GM19372 (cell line): ENCODE results near the gene ESYT3.
"Not testable (repeated sequence)": the region's sequence is repeated elsewhere in the genome, so short reads cannot be mapped to it uniquely, and the experiment has no call there.

Experiments
- ATAC-seq: cut with Tn5 transposase; IDR thresholded peaks from one replicate; pipeline ENCODE4 v1.9.1; 2021; ENCODE audit warnings: mild to moderate bottlenecking, low read depth, moderate library complexity; ENCODE audit not compliant: unreplicated experiment

ESYT3 gene

DNA sequence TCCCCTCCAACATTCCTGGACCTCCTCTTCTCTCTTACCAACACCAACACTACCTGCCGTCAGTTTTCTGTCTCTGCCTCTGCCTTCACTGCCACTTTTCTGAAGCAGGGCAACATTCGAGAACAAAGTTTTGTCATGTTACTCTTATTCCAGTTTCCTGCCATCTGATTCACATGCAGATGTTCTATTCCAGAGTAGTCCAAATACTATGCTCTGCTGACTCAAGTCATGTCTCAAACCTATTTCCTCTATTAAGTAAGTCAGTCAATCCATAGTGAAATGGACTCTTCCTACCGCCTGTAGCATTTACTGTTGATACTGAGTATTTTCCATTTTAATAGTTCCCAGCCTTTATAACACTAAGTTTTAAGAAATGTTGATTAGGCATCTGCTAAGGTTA is 43.4 kb downstream of the ESYT3 start:
- ATAC-seq = no peak

DNA sequence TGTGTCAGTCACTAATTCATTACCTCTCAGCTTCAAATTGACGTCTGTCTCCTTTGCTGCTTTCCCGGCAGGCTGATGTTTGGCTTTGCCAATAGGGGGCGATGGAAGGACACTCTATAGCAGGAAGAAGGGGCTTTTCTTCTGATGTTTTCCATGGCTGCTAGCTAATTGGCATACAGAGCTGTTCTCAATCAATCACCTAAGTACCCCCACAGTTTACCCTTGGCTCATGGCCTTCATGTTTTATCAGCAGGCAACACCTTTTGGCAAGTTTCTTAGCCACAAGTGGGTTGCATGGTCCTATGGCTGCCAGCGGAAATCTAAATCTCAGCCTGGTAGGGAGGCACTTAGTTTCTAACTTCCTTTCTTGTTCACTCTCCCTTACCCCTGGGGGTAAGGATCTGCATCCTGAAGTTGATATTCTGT is 45.0 kb downstream of the ESYT3 start:
- ATAC-seq = no peak

DNA sequence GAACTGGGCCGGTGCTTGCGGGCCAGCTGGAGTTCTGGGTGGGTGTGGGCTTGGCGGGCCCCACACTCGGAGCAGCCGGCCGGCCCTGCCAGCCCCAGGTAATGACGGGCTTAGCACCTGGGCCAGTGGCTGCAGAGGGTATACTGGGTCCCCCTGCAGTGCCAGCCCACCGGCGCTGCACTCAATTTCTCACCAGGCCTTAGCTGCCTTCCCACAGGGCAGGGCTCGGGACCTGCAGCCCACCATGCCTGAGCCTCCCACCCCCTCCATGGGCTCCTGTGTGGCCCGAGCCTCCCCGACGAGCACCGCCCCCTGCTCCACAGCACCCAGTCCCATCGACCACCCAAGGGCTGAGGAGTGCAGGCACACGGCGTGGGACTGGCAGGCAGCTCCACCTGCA is 50.3 kb downstream of the ESYT3 start:
- ATAC-seq = not testable (repeated sequence)

GRCh38 chr3:138486580-138486979 is 52.2 kb downstream of the ESYT3 start:
- ATAC-seq = not testable (repeated sequence)

DNA sequence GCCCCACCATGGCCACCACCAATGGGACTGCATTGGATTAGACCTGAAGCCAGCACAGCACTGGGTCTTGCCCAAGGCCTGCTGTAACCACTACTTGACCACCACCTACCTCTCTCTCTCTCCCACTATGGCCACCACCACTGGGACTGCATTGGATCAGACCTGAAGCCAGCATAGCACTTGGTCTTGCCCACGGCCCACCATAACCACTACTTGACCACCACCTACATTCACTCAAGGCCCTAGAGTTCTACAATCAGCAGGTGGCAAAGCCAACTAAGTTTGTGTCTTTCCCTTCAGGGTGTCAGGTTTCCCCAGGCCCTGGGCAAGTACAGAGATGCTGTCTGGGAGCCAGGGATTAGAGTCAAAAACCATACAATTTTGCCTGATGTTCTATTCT is 57.6 kb downstream of the ESYT3 start:
- ATAC-seq = no peak

GRCh38 chr3:138492980-138493675 is 58.7 kb downstream of the ESYT3 start:
- no peak for ATAC-seq

- ATAC-seq = no peak
Observed at GRCh38 chr3:138493804-138494606, 59.6 kb downstream of the ESYT3 start.

DNA sequence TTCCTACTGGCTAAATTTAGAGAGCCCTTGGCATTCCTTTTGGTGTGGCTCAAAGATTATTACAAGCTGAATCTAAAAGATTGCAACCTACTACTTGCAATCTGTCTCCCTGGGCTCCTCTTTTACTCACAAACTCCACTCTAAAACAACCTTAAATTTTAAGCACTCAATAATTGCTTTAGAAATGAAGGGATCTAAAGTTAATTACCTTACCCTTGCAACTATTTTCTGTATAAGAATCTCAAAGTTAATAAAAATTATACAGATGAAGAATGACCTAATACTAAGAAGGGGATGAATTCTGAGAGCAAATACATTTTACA is 60.2 kb downstream of the ESYT3 start:
- ATAC-seq = no peak

DNA sequence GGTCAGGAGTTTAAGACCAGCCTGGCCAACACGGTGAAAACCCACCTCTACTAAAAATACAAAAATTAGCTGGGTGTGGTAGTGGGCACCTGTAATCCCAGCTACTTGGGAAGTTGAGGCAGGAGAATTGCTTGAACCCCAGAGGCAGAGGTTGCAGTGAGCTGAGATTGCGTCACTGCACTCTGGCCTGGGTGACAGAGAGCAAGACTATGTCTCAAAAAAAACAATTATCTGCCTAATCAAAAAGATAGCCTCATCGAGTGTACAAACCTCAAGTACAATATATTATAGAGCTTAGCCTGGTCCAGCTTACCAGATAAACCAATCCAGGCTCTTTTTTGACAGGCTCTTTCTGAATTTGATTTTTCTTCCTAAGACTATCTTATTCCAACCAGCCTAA is 61.2 kb downstream of the ESYT3 start:
- not testable (repeated sequence) for ATAC-seq

DNA sequence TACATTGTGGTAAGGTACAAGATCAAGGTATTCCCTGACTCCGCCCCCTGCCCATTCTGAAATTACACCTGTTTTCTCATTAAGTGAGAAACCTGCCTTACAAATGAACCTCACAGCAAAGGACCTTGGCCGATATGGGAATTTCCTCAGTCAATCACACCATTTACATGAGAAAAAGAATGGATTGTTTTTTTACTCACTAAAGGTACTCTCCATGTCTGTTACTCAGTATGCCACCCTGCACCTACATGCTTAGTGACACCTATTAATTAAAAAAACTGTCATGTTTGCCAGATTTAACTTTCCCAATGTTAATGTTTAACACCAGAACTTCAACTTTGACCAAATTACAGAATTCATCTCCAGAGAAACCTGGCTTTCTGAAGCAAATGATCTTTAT is 62.0 kb downstream of the ESYT3 start:
- no peak for ATAC-seq

DNA sequence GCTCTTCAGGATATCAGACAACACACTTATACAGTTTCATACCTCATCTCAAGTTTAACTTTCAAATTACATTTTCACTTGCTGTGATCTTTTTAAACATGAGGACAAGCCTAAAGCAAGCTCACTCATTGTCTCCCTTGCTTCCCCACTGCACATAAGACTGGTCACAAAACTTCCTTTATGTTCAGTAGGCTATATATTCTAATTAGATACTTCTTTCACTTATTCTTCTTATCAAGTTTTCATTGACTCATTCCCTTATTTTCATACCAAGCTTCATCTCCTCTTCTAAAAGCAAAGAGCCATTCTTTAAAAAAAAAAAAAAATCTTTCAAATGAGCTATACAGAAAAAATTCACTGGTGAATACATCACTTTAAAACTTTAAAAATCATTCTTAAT is 62.6 kb downstream of the ESYT3 start:
- ATAC-seq = no peak

- no peak for ATAC-seq
Observed at GRCh38 chr3:138497851-138498250, 63.4 kb downstream of the ESYT3 start.

- ATAC-seq = no peak
Observed at GRCh38 chr3:138498991-138499390, 64.6 kb downstream of the ESYT3 start.

DNA sequence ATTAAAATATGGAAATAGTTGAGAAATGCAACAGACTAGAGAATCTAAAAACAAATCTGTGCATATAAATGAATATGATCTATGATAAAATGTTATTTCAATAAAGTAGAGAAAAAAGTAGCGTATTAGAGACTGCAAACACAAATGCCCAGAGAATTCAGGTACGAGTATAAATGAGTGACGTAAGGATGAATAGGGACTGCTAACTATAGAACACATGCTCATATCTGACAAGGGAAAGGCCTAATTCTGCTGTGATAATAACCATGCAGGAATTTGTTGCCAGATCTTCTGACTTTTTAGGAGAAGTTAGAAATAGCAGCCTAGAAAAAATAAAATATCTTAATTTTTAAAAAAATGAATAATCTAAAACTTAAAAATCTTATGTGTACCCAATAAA is 73.1 kb downstream of the ESYT3 start:
- no peak for ATAC-seq

GRCh38 chr3:138509586-138509985 is 75.2 kb downstream of the ESYT3 start:
- ATAC-seq = no peak

- no peak for ATAC-seq
Observed at GRCh38 chr3:138511945-138512344, 77.5 kb downstream of the ESYT3 start.

GRCh38 chr3:138513090-138513843 is 78.9 kb downstream of the ESYT3 start:
- peak; percentile 84 for ATAC-seq

DNA sequence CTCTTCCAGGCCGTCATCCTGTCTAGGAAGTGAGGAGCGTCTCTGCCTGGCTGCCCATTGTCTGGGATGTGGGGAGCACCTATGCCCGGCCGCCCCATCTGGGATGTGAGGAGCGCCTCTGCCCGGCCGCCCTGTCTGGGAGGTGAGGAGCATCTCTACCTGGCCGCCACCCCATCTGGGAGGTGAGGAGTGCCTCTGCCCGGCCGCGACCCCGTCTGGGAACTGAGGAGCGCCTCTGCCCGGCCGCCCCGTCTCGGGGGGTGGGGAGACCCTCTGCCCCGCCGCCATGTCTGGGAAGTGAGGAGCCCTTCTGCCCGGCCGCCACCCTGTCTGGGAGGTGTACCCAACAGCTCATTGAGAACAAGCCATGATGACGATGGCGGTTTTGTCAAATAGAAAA is 87.0 kb downstream of the ESYT3 start:
- ATAC-seq = not testable (repeated sequence)
